GM19351 (cell line): ENCODE data around the gene MARK3.
A peak's percentile ranks its signal among the peaks of the same experiment; 100 is the strongest.

Experiments
- ATAC-seq: cut with Tn5 transposase; IDR thresholded peaks from one replicate; pipeline ENCODE4 v1.9.1; 2021; ENCODE audit warnings: mild to moderate bottlenecking, moderate library complexity; ENCODE audit not compliant: unreplicated experiment

Gene MARK3

DNA sequence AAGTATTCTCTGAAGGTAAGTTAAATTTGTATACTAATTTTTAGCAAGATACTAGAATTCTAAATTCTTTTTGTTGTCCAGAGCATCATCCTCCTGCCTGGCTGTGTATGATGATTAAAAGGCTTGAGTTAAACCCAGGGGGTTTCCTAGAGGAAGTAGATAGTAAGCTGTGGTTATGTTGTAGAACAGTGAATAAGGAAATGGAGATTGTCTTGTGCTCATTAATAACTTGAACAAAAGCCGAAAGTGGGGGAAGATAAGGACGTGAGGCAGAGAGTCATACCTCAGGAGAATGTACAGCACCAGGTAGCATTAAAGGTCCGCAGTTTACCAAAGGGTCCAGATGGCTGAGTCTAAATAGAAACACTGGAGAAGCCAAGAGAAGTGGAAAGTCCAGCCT is 95.4 kb downstream of the MARK3 start:
- peak; percentile 51 for ATAC-seq

GRCh38 chr14:103483600-103483999 is 98.4 kb downstream of the MARK3 start:
- no peak for ATAC-seq

- ATAC-seq = no peak
These were observed 100.3 kb downstream of the MARK3 start for GRCh38 chr14:103485504-103485903.

GRCh38 chr14:103488071-103488470 is 102.9 kb downstream of the MARK3 start:
- ATAC-seq = no peak

DNA sequence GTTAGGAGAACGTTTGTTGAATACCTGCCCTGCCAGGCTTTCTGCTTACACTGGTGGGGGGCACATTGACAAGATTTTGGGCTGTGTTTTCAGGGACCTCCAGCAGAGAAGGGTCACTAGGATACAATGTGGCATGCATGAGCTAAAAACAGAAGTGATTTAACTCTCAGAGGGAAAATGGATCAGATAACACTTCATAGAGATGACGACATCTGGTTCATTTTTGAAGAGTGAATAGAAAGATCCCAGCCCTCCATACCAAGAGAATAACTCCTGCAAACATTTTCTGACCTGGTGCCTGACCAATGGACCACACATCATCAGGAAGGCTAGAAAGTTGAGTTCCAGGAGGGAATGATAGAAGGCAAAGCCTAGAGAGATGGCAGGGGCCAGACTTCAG is 103.7 kb downstream of the MARK3 start:
- ATAC-seq = no peak

DNA sequence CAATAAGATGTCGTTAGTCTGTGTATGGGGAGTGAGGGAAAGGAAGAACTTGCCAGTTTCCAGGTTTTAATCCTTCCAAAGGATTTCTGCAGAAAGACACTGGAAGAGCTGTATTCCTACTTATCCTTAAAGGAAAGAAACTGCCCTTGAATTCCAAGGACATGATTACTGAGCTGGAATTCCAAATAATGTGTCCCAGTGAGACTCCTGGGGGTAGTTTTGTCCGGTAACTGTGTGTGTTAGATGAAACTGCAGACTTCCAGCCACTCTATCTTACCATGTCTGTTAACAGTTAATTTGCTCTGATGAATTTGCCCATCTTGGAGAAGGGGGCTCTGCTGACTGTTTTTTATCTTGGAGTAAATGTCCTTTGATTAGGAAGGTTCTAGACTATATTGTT is 104.4 kb downstream of the MARK3 start:
- no peak for ATAC-seq

DNA sequence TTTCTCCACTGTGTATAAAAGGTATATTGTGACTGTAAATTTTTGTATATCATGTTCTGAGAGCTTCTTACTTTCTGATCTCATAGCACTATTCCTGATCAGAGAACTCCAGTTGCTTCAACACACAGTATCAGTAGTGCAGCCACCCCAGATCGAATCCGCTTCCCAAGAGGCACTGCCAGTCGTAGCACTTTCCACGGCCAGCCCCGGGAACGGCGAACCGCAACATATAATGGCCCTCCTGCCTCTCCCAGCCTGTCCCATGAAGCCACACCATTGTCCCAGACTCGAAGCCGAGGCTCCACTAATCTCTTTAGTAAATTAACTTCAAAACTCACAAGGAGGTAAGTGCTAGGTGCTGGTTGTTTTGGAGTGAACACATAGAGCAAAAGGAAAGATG is 106.5 kb downstream of the MARK3 start:
- no peak for ATAC-seq

DNA sequence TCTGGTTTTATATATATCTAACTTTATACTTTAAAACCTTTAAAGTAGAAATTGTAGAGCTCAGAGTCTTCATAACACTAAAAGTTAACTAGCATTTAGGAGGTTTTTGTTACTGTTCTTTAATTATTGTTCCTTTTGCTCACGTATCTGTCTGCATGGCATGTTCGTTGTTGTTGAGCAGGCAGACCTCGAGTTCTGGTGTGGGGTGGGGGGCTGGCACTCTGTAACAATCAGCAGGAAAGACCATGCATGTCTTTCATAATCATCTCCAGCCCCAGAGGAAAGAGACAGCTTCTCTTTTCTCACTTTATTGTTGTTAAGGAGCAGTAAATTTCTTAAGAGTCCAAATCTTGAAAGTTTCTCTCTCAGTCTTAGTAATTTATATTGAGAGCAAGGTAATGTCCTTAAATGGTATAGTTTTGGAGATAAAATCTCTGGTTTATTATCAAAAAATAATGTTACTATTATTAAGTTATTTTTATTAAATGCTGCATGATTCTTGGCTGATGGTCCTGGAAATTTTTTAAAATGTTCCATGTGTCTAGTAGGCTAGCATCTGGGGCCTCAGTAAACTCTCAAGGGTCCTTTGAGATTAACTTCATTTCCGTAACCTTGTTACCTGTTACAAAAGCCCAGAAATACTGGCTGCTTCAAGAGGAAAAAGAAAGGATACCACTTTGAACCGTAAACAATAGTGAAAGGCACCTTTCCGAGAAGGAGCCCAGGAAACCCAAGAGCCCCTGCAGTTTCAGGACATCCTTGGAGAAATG is 107.1 kb downstream of the MARK3 start:
- ATAC-seq = no peak

GRCh38 chr14:103495854-103496253 is 110.6 kb downstream of the MARK3 start:
- ATAC-seq = no peak

GRCh38 chr14:103496776-103497175 is 111.6 kb downstream of the MARK3 start:
- no peak for ATAC-seq

DNA sequence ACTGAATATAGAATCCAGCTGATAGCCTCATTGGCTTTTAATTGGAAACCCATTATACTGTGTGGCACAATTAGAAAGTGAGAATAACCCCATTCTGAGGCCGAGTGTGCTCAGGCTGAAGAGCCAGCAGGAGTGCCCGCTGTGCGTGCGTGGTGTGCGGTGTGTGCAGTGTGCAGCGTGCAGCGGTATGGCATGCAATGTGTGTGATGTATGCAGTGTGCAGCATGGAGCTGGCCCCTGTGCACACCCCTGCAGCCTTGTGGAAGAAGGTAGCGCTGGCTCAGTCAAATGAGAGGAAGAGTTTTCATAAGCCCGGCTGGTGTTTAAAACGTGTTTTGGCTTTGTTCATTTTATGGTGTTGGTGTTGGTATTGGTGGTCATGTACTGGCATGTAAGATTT is 114.5 kb downstream of the MARK3 start:
- no peak for ATAC-seq

- no peak for ATAC-seq
These were observed 115.2 kb downstream of the MARK3 start for GRCh38 chr14:103500148-103500990.

- no peak for ATAC-seq
These were observed 116.0 kb downstream of the MARK3 start for GRCh38 chr14:103501041-103501870.

GRCh38 chr14:103501921-103502669 is 116.9 kb downstream of the MARK3 start:
- no peak for ATAC-seq

DNA sequence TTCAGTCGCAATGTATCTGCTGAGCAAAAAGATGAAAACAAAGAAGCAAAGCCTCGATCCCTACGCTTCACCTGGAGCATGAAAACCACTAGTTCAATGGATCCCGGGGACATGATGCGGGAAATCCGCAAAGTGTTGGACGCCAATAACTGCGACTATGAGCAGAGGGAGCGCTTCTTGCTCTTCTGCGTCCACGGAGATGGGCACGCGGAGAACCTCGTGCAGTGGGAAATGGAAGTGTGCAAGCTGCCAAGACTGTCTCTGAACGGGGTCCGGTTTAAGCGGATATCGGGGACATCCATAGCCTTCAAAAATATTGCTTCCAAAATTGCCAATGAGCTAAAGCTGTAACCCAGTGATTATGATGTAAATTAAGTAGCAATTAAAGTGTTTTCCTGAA is 117.7 kb downstream of the MARK3 start:
- no peak for ATAC-seq

GRCh38 chr14:103503296-103503695 is 118.1 kb downstream of the MARK3 start:
- ATAC-seq = no peak

- no peak for ATAC-seq
These were observed 119.9 kb downstream of the MARK3 start for GRCh38 chr14:103504991-103505565.

DNA sequence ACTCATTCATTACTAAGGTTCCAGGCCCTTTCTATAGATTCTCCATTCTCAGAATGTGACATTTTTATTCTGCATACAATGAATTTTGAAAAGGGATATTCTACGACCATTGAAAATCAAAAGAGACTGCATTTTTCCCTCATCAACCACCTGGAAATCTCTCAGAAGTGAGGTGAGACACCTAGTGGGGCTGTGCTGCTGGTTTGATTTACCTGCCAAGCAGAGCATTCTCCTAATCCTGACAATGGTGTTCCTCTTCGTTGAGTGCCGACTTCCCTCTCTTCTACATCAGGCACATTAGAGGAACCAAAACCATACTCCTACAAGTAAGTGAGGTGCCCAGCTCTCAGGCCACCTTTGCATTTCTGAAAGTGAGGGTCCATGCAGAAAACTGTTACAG is 122.5 kb downstream of the MARK3 start:
- ATAC-seq = no peak

GRCh38 chr14:103508521-103509329 is 123.5 kb downstream of the MARK3 start:
- ATAC-seq = no peak
